Stimulated activated CD4-positive, alpha-beta T cell treated with anti-CD3 and anti-CD28 coated beads, Interleukin-1b, Interleukin-23, amount 100 ng/mL, for 24 hours (primary cell): Measurements from ENCODE around the gene LHFPL5.

Experiments
- DNase-seq, 4 experiments: peaks; one replicate each; pipeline ENCODE4 v3.0.0-alpha.2; 2020; ENCODE audit warnings: low read depth in 4 of 4, low spot score in 1 of 4

The LHFPL5 gene

GRCh38 chr6:35804996-35805736 is at the start of gene LHFPL5:
Gene LHFPL5 (plus strand): TSS chr6:35805352. CDS start chr6:35805671, 319 bp downstream.
- DNase-seq, result peak in 3 of 4 experiments; percentile 21 to 36 (median 24)

GRCh38 chr6:35757456-35758123 is 47.6 kb upstream of the LHFPL5 start:
- no peak for DNase-seq

- no peak for DNase-seq
These were observed 45.7 kb upstream of the LHFPL5 start for GRCh38 chr6:35759426-35759825.

GRCh38 chr6:35765739-35766138 is 39.4 kb upstream of the LHFPL5 start:
- DNase-seq, result no peak

- no peak for DNase-seq
These were observed 35.9 kb upstream of the LHFPL5 start for GRCh38 chr6:35769211-35769610.

- no peak for DNase-seq
These were observed 33.9 kb upstream of the LHFPL5 start for GRCh38 chr6:35771343-35771627.

GRCh38 chr6:35774116-35774794 is 30.9 kb upstream of the LHFPL5 start:
- no peak for DNase-seq

- DNase-seq, result no peak
These were observed 30.1 kb upstream of the LHFPL5 start for GRCh38 chr6:35775031-35775430.

- no peak for DNase-seq
These were observed 28.6 kb upstream of the LHFPL5 start, which contains the start of gene CLPSL2 for GRCh38 chr6:35776364-35777215. Gene CLPSL2 (plus strand): TSS chr6:35776598. CDS start chr6:35776619, 21 bp downstream.

GRCh38 chr6:35777356-35778102 is 27.6 kb upstream of the LHFPL5 start:
- no peak for DNase-seq

- DNase-seq, result no peak
These were observed 26.7 kb upstream of the LHFPL5 start for GRCh38 chr6:35778437-35778836.

- no peak for DNase-seq
These were observed 24.4 kb upstream of the LHFPL5 start, which contains the start of gene CLPSL1 for GRCh38 chr6:35780719-35781118. Gene CLPSL1 (plus strand): TSS chr6:35781019. CDS start chr6:35781111, 92 bp downstream.

GRCh38 chr6:35781290-35781689 is 23.9 kb upstream of the LHFPL5 start:
- no peak for DNase-seq

GRCh38 chr6:35782424-35782823 is 22.7 kb upstream of the LHFPL5 start:
- no peak for DNase-seq

- no peak for DNase-seq
These were observed 21.0 kb upstream of the LHFPL5 start for GRCh38 chr6:35784200-35784599.

GRCh38 chr6:35786272-35786671 is 18.9 kb upstream of the LHFPL5 start:
- no peak for DNase-seq

- DNase-seq, result no peak
These were observed 18.3 kb upstream of the LHFPL5 start for GRCh38 chr6:35786810-35787209.

GRCh38 chr6:35787266-35788218 is 17.6 kb upstream of the LHFPL5 start:
- DNase-seq, result no peak

- DNase-seq, result no peak
These were observed 16.6 kb upstream of the LHFPL5 start for GRCh38 chr6:35788423-35788982.
